GM12892 (cell line): ENCODE measurements around the gene ZC2HC1B.

Experiments
- DNase-seq: peaks from one replicate; pipeline ENCODE4 v3.0.0; 2011; ENCODE audit not compliant: insufficient read length
- FAIRE-seq: peaks from 2 replicates; lab custom pipeline; 2011; peaks lifted over from hg19 to GRCh38; lab: Jason Lieb, UNC
- POLR2A ChIP-seq: IDR thresholded peaks from 2 replicates; pipeline ENCODE4 v1.6.1; 2011; ENCODE audit warnings: low read depth, low read length, control low read depth
- POLR2AphosphoS5 ChIP-seq: IDR thresholded peaks from 2 replicates; pipeline ENCODE4 v1.6.1; 2011; ENCODE audit warnings: low read depth, low read length, control low read depth
- TAF1 ChIP-seq: IDR thresholded peaks from 2 replicates; pipeline ENCODE4 v1.6.1; 2011; ENCODE audit warnings: low read depth, mild to moderate bottlenecking, control low read depth, low read length, borderline replicate concordance

The ZC2HC1B gene

DNA sequence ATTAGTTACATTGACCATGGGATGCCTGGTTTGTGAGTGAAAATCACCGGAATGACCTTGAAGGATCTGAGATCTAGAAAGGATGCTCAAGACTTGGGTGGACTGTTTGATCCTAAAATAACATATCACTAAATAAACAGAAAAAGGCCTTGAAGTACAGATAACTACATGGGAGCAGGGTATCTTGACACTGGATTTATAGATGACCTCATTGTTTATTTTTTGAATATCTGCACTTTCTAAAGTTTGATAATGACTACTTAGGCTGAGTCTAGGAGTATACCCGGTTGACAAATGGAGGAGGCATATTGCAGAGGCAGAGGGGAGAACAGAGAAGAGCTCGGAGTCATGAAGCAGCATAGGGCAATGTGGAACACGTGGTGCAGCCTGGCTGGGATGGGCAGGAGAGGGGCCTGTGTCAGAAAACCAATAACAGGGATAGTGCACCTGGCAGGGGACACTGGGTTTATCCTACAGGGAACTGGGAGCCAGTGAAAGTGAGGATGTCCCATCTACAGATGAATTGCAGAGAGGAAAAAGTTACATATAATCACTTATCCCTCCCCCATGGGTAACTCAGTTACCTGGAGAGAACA is 93.5 kb downstream of the ZC2HC1B start:
- TF ChIP-seq POLR2A (no peak), POLR2AphosphoS5 (no peak), TAF1 (no peak)

DNA sequence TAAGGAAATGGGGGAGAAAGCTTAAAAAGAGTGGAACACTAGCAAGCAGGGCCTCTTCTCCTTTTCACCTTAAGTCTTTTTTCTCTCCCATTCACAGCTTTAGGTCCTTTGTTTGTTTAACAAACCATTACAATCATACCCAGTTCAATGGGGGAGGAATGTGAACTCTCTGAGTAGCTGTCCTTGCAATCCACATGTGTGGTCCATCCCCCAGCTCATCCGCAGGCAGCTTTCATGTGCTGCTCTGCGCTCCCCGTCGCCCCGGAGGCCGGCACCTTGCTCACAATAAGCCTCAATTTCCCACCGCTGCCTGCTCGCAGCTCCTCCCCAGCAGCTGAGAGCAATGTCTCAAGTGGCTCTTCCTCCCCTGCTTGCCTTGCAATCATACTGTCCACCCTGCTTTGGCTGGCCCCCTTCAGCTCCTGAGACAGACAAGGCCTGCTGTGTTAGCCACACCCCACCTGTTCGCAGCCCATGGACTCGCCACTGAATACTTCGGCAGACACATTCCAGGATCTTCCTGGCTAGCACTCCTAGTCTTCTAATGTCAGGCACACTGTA is 94.6 kb downstream of the ZC2HC1B start:
- FAIRE-seq (no peak), DNase-seq (no peak)
- TF ChIP-seq TAF1 (no peak), POLR2A (no peak), POLR2AphosphoS5 (no peak)

More for the DNA sequence above, 93.5 kb downstream of the ZC2HC1B start:
- no peak for FAIRE-seq
- no peak for DNase-seq

DNA sequence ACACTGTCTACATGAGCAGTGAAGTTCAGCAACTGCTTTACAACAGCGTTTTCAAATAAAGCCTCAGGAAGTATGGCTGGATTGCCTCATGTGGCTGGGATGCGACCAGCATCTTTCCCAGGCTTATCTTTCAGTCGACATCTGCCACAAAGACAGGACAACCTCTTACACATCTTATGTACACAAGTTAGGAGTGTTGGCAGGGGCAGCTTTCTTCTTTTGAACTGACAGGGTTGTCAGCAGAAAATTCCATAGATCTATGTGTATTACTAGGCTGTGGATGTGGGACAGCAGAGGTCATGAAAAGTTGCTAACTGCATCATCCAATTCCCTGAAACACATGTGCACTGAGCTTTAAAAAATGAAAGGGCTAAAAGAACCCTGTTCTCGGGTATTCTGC is 95.7 kb downstream of the ZC2HC1B start:
- TF ChIP-seq POLR2AphosphoS5 = no peak
- no peak for TF ChIP-seq TAF1
- TF ChIP-seq POLR2A = no peak
- DNase-seq = no peak
- FAIRE-seq = no peak

DNA sequence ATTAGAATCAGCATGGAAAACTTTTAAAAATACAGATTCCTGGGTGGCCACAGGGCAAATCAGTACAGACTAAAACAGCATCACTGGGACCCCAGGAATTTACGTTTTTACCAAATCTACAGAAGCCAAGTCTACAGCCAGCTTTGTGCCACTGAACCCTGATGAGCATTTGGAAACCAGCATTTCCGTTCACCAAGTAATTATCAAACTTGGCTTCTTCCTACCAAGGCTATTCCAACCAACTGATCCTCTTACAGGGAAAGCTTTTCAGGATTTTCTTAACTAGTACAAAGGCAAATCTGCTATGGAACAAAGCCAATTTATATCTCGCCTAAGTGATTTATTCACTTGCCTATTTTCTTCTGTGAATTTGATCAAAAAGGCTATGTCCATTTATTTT is 96.8 kb downstream of the ZC2HC1B start:
- TF ChIP-seq POLR2A = no peak
- TF ChIP-seq TAF1 = no peak
- TF ChIP-seq POLR2AphosphoS5 = no peak
- no peak for FAIRE-seq
- no peak for DNase-seq

DNA sequence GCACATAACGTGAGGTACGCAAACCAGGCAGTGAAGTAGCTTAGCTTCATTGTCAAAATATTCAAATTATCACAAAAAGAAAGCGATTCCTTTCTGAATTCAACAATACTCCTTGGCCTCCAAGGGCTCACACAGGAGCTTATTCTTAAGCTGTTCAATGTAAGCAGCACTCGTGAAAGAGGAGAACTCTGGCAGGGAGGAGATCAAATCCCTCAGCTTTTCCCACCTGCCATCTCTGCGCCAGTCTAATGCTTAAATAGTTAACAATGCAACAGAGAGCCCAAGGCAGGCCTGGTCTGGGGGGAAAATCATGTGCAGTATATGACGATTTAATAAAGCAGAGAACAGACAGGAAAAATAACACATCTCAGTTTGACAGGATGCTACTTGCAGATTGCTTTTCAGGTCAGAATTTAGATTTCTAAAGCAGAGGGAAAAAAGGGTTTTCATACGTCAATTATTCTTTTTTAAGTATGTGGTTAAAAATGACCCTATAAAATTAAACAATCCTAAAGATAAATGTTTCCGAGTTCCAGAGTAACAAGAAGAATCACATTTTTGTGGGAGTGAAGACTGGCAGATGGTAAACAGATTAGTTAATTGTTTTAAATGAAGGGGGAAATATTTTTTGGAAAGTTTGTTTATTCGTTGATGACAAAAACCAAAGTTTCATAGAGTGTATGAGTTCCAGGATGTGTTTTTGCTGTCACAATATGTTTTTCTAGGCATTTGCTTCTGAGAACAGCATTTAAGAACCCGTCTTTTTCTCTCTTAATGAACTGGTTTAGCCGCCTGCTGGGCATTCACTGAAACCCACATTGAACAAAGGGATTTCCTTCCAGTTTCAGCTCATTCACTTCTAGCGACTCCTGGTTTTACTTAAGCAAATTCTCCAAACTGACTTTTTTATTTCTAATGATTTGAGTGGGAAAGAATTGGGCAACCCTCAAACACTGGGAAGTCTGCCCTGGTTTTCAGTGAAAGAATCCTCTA is 97.9 kb downstream of the ZC2HC1B start:
- FAIRE-seq (no peak), DNase-seq (no peak)
- TF ChIP-seq POLR2AphosphoS5 = no peak
- no peak for TF ChIP-seq POLR2A
- no peak for TF ChIP-seq TAF1

DNA sequence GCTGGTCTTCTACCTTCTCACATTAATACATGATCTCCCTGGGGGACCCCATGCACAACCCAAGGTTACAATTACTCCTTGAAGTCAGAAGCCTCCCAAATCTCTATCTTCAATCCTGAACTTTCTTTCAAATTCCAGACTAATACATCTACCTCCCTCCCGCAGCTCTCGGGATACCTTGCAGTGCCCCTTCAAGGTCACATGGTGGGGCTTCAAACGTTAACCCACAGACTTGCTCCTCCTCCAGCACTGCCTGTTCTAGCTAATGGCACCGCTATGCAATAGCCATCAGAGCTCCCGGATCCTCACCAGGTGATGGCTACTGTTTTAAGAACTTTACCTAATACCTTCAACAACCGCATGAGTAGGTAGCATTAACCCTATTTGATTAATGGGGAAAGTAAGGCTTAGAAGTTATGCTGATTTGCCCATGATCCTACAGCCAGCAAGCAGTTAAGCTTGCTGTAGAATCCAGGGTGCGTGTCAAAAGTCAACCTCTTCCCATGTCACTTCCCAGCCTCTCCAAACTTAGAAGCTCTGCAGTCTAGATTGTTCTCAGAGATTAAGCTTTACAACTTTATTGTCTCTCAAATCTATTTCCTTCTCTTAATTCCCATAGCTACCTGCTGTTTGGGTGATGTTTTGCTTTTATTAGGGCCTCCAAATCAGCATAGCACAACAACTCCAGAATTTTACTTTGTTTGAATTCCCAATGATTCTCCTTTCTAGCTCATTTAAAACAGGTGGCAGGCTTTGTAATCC is 99.1 kb downstream of the ZC2HC1B start:
- TF ChIP-seq POLR2AphosphoS5 (no peak), TAF1 (no peak), POLR2A (no peak)
- no peak for FAIRE-seq
- DNase-seq = no peak

DNA sequence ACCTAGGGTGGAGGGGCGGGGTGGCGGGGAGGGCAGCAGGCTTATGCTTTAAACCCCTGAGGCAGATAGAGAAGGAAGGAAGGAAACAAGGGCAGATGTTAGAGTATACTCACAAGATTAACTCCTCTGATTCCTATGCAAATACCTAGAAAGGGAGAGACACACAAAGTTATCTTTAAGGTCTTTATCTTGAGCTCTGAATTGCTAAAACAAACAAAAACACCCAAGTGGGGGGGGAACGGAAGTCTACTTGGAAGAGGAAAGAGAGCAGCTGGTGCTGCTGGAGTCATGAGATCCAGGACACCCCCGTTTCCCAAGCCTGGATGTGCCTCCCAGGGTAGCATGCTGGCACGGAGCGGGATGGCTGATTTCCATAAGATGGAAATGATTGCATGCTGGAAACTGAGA is 100.4 kb downstream of the ZC2HC1B start:
- no peak for TF ChIP-seq POLR2A
- no peak for TF ChIP-seq TAF1
- no peak for TF ChIP-seq POLR2AphosphoS5
- DNase-seq (no peak), FAIRE-seq (no peak)

DNA sequence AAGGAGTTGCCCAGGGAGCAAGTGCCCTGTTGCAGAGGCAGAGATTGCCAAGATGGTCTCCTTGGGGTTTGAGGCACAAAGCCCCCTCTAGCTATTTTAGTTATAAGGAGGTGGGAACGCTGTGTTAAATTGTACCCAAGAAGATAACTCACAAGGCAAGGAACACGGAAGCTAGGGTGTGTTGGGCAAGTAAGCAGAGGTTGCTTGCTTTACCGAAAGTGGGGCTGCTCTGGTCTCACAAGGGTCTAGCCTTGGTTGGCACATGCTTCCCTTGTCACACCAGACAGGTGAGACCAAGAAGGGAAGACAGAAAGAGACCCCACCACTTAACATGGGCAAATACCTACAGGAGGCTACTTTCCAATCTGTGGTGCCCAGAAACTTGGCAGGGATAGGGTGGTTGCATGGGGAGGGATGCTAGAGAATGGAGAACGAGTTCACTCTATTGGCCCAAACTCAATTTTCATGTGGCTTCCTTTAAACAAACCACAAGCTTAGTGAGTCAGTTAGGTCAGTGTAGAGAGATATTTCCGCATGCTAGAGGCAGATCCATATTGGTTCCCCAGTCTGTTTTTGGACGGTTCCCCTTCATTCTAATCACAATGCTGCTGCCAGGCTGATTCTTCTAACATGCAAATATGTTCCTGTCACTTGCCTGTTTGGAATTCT is 101.4 kb downstream of the ZC2HC1B start:
- TF ChIP-seq POLR2A (no peak), TAF1 (no peak), POLR2AphosphoS5 (no peak)
- DNase-seq = no peak
- FAIRE-seq = no peak

DNA sequence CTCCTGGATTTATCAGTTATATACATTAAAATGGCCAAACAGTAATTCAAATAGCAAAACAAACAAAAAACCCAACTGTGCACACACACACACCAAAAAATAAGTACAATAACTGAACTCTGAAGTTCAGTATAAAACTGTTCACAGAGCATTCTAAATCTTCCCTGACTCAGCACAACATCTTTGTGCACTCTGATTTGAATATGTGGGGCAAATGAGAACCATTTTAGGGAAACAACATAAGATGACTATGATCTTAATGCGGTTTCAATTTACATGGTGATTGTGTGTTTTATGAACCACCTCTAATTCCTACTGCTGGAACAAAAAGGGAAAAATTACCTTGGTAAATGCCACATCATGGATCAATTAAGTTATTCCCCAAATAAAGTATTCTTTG is 102.0 kb downstream of the ZC2HC1B start:
- TF ChIP-seq POLR2A (no peak), TAF1 (no peak), POLR2AphosphoS5 (no peak)
- FAIRE-seq (no peak), DNase-seq (no peak)

DNA sequence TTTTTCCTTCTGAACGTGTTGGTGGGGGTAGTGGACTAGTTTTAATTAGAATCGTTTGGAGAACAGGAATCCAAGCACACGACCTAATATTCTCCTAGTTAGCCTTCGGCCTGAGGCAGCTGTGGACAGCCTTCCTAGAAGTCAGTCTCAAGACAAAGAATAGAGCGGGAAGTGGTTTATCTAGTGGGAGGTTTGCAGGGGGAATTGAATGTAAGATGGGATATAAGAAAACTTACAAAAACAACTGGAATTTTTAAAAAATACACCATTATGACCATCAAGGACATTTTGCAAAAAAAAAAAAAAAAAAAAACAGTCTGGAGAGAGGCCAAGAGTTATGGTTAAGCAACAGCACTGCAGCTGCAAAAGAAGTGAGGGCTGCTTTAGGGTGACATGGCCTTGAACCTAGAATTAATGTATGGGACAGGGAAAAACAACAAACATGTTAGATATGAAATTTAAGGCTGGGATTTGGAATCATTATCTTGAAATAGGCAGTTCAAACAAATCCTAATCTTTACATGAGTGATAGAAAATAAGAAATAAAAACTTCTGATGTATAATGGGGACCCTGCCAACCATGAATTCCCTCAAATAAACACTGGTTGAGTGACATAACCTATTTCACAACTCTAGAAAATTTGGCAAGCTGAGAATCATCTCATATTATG is 103.6 kb downstream of the ZC2HC1B start:
- DNase-seq = no peak
- FAIRE-seq = no peak
- TF ChIP-seq POLR2A = no peak
- no peak for TF ChIP-seq POLR2AphosphoS5
- TF ChIP-seq TAF1 = no peak
